ENCODE results near the gene ZNF750.

Gene ZNF750

GRCh38 chr17:82805823-82806222 is 34.0 kb downstream of the ZNF750 start:
- no peak for TF ChIP-seq CTCF (IDR thresholded peaks at IDR 0.05; ENCODE audit: borderline replicate concordance, insufficient read depth, low read depth, low read length)
- no peak overlapping the region for H3K4me3 ChIP-seq (ENCODE audit: low read depth, low read length)

- TF ChIP-seq CTCF (IDR thresholded peaks at IDR 0.05; ENCODE audit: borderline replicate concordance, insufficient read depth, low read depth, low read length) = no peak
- H3K4me3 ChIP-seq (ENCODE audit: low read depth, low read length) = no peak overlapping the region
Measured at GRCh38 chr17:82805254-82805653, 34.6 kb downstream of the ZNF750 start.

- TF ChIP-seq CTCF (IDR thresholded peaks at IDR 0.05; ENCODE audit: borderline replicate concordance, insufficient read depth, low read depth, low read length) = no peak
- no peak overlapping the region for H3K4me3 ChIP-seq (ENCODE audit: low read depth, low read length)
Measured at GRCh38 chr17:82804442-82805191, 35.2 kb downstream of the ZNF750 start.

GRCh38 chr17:82803606-82804005 is 36.2 kb downstream of the ZNF750 start:
- TF ChIP-seq CTCF (IDR thresholded peaks at IDR 0.05; ENCODE audit: borderline replicate concordance, insufficient read depth, low read depth, low read length) = no peak
- H3K4me3 ChIP-seq (ENCODE audit: low read depth, low read length) = no peak overlapping the region

- H3K4me3 ChIP-seq (ENCODE audit: low read depth, low read length) = no peak overlapping the region
- TF ChIP-seq CTCF (IDR thresholded peaks at IDR 0.05; ENCODE audit: borderline replicate concordance, insufficient read depth, low read depth, low read length) = no peak
Measured at GRCh38 chr17:82803185-82803584, 36.6 kb downstream of the ZNF750 start.

GRCh38 chr17:82802075-82802780 is 37.6 kb downstream of the ZNF750 start:
- no peak for TF ChIP-seq CTCF (IDR thresholded peaks at IDR 0.05; ENCODE audit: borderline replicate concordance, insufficient read depth, low read depth, low read length)

More at GRCh38 chr17:82802075-82802780, 37.6 kb downstream of the ZNF750 start:
- H3K4me3 ChIP-seq (ENCODE audit: low read depth, low read length) = no peak overlapping the region
